ENCODE measurements around the gene EPHB1.
"Not testable (repeated sequence)": the region's sequence is repeated elsewhere in the genome, so short reads cannot be mapped to it uniquely, and the experiment has no call there.

Gene EPHB1

GRCh38 chr3:135034291-135034768 lies 239.3 kb downstream of the EPHB1 start:
- DNase-seq (ENCODE audit: low read depth in 1 of 2, low spot score in 1 of 2), result no peak

- DNase-seq (ENCODE audit: low read depth in 1 of 2, low spot score in 1 of 2), result no peak
These were observed 239.9 kb downstream of the EPHB1 start for GRCh38 chr3:135034891-135035440.

- DNase-seq (ENCODE audit: low read depth in 1 of 2, low spot score in 1 of 2), result no peak
These were observed 243.1 kb downstream of the EPHB1 start for GRCh38 chr3:135038186-135038585.

- not testable (repeated sequence) for DNase-seq (ENCODE audit: low read depth in 1 of 2, low spot score in 1 of 2)
These were observed 244.5 kb downstream of the EPHB1 start for GRCh38 chr3:135039536-135039935.

DNA sequence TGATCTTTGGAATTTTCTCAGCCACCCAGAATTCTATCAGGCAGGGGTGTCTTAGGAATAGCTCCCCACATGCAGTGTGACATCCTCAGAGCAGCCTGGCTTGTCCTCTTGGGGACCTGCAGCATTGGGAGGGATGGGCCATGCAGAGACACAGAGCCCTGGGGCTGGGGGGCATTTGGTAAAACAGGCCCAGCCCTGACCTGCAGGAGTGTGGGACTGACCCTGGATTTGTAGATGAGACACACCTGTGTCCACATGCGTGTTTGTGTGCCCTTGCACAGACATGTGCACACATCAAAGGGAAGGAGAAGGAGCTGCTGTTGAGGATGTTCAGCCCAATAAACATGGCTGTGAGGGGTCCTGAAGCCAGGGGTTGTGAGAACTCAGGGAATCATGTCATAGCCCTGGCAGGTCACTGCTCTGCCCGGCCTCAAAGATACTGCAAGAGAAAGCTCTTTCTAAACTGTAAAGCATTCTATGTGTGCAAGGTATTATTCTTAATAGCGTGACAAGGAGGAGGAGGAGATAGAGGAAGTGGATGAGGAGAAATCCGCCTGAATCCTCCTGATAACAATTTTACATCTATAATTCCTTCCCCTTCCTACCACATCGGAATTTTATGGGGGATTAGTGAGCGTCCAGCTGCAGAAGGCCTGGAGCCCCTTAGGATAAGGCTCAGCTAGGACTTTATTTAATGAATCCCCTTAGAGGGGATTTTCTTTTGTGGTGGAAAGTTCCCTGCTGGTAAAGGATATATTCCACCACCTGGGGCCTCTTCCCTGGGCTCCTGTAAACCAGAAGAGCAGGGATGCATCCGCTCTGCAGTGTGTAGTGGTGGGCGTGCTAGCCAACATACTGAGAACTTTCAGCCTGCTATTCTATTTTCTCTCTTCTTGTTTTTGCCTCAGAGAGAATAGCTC lies 245.5 kb downstream of the EPHB1 start:
- no peak for DNase-seq (ENCODE audit: low read depth in 1 of 2, low spot score in 1 of 2)

DNA sequence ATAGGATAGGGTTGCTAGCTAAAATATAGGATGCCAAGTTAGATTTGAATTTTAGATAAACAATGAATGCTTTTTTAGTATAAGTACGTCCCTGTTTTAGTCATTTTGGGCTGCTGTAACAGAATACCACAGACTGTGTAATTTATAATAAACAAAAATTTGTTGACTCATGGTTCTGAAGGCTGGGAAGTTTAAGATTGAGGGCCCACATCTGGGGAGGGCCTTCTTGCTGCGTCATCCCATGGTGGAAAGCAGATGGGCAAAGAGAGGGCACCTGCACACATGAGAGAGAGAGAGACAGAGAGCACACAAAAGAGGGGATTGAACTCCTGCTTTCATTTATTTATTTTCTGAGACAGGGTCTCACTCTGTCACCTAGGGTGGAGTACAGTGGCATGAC lies 246.5 kb downstream of the EPHB1 start:
- no peak for DNase-seq (ENCODE audit: low read depth in 1 of 2, low spot score in 1 of 2)

DNA sequence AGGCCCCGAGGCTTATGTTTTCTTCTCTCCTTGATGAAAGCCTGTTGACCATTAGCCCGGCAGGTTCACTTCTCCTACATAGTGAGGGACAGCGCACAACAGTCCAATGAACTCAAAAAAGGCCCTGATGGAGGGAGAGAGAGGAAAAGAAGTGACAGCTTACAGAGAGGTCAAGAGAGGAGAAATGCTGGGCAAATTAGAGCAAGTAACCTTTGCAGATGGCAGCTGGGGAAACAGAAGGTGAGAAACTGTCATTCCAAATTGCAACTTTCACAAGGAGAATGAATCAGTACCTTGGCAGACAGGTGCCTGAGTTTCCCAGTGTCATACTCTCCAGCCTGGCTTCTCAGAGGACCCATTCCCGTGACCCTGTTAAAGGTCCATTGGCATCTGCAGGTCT lies 252.0 kb downstream of the EPHB1 start:
- DNase-seq (ENCODE audit: low read depth in 1 of 2, low spot score in 1 of 2), result no peak

DNA sequence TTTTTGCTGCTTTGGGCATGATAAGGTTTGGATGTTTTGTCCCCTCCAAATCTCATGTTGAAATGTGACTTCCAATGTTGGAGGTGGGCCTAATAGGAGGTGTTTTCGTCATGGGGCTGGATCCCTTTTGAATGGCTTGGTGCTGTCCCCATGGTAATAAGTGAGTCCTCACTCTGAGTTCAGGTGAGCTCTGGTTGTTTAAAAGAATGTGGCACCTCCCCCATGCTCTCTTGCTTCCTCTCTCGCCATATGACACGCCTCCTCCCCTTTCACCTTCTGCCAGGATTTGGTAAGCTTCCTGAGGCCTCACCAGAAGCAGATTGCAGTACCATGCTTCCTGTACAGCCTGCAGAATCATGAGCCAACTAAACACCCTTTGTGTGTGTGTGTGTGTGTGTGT lies 255.5 kb downstream of the EPHB1 start:
- DNase-seq (ENCODE audit: low read depth in 1 of 2, low spot score in 1 of 2), result no peak

- no peak for DNase-seq (ENCODE audit: low read depth in 1 of 2, low spot score in 1 of 2)
These were observed 256.4 kb downstream of the EPHB1 start for GRCh38 chr3:135051409-135051973.

GRCh38 chr3:135055449-135055848 lies 260.4 kb downstream of the EPHB1 start:
- DNase-seq (ENCODE audit: low read depth in 1 of 2, low spot score in 1 of 2), result no peak

DNA sequence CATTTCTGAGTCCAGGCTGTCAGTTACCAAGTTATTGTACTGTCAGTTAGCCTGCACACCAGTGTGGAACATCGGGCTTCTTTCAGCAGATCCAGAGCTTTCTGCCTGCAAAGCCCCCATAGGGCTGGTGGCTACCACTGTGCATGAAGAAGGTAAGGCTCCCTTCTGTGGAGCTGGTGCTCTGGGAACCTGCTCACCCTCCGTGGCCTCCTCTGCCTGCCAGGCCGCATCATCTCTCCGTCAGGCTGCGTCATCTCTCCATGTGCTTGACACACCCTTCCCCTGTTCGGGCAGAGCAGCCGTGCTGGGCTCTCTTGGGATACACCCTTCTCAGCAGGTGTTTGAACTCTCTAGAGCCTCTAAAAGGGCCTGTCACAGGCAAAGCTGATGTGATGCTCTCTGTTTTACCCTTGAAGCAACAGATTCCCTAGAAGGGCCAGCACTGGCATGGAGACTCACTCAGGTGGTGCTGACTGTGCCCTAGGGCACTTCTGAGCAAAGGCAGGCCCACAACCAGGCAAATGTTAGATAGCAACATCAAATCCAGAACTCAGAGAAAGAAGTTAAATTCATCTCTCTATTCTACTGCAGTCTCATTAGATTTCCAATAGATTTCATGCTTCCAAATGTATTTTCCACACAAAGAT lies 261.1 kb downstream of the EPHB1 start:
- no peak for DNase-seq (ENCODE audit: low read depth in 1 of 2, low spot score in 1 of 2)

DNA sequence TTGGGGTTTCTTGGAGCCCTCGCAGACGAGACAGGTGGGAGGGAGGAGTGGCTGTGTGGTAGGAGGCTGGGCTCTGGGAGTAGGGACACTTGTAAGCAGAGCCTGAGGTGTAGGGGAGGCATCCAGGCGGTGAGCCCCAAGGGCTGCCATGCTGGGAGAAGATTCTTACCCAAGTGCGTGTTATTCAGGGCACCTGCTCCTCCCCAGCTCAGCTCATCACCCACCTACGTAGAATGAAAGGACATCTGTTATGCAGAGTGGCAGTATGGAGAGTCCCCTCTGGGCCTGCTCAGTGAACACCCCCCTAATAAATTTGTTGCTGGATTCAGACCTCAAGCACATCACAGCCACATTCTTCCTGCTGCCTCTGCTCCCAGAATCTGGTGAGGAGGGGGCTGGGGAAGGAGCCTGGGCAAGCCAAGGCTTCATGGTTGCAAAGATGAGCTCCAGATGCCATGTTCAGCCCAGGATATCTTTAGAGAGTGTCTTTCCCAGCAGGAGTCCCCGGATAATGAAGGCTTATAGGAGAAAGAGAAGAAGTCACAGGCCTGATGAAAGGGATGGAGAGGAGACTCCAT lies 261.8 kb downstream of the EPHB1 start:
- DNase-seq (ENCODE audit: low read depth in 1 of 2, low spot score in 1 of 2), result no peak

DNA sequence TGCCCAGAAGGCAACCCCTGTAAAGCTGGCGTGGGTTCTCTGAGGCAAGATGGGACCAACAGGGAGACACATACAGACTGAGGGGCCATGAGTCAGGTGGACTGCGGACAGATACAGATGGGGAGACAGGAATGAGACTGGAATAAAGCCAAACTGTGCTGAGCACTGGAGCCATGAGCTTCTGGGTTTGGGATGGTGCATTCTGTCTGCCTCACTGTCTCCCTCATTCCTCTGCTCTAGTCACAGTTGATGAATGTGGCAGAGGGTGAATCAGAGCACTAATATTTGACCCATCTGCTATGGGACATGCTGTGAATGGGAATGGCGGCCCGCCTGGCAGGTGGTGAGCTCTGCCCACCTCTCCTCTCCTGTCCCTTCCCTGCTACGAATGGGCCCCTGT lies 262.9 kb downstream of the EPHB1 start:
- no peak for DNase-seq (ENCODE audit: low read depth in 1 of 2, low spot score in 1 of 2)

DNA sequence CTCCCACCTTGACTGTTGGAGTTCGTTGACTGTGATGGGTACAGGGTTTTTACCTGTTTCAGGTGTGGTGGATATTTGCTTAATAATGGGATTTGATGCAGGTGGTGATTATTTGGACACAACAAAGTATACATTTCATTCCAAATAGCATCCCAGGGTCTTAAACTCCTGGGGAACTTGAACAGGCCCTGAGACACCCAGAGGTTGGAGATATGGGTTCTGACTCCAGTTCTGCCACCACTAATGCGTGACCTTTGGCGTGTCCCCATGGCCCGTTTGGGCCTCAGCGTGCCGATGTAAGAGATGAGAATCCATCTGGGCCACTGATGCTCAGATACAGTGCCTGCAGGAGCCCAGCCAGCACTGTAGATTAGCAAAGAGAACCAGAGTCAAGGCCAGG lies 264.5 kb downstream of the EPHB1 start:
- no peak for DNase-seq (ENCODE audit: low read depth in 1 of 2, low spot score in 1 of 2)

DNA sequence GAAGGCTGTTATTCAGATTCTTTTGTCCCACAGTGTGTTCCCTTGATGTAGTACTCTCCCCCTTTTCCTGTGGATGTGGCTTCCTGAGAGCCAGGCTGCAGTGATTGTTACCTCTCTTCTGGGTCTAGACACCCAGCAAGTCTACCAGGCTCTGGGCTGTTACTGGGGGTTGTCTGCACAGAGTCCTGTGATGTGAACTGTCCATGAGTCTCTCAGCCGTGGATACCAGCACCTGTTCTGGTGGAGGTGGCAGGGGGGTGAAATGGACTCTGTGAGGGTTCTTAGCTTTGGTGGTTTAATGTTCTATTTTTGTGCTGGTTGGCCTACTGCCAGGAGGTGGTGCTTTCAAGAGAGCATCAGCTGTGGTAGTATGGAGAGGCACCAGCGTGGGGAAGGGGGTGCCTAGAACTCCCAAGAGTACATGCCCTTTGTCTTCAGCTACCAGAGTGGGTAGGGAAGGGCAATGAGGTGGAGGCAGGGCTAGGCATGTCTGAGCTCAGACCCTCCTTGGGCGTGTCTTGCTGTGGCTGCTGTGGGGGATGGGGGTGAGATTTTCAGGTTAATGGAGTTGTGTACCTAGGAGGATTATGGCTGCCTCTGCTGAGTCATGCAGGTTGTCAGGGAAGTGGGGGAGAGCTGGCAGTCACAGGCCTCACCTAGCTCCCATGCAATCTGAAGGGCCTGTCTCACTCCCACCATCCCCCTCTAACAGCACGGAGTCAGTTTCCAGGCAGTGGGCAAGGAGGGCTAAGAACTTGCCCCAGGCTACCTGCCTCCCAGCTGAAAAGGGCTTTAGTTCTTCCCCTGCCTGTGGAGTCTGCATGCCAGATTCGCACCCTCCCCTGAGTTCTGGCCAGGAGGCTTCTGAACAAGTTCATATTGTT lies 272.0 kb downstream of the EPHB1 start:
- not testable (repeated sequence) for DNase-seq (ENCODE audit: low read depth in 1 of 2, low spot score in 1 of 2)

- DNase-seq (ENCODE audit: low read depth in 1 of 2, low spot score in 1 of 2), result no peak
These were observed 273.0 kb downstream of the EPHB1 start for GRCh38 chr3:135068011-135068410.

GRCh38 chr3:135069406-135069805 lies 274.3 kb downstream of the EPHB1 start:
- DNase-seq (ENCODE audit: low read depth in 1 of 2, low spot score in 1 of 2), result no peak

GRCh38 chr3:135071483-135071882 lies 276.4 kb downstream of the EPHB1 start:
- DNase-seq (ENCODE audit: low read depth in 1 of 2, low spot score in 1 of 2), result no peak

DNA sequence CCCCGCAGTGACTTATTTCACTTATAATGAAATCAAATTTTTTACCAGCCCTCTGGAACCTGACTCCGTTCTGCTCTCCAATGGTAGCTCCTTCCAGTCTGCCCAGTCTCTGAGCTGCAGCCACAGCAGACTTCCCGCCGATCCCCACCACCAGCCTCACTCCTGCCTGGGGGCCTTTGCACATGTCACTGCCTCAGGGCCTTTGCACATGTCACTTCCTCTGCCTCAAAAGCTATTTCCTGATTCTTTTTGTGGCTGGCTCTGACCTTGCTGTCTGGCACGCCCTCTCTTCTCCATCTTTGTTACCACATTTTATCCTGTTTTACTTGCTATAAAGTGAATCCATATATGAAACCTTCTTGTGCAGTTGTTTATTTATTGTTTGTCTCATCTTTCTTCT lies 277.4 kb downstream of the EPHB1 start:
- DNase-seq (ENCODE audit: low read depth in 1 of 2, low spot score in 1 of 2), result no peak

GRCh38 chr3:135075157-135075556 lies 280.1 kb downstream of the EPHB1 start:
- no peak for DNase-seq (ENCODE audit: low read depth in 1 of 2, low spot score in 1 of 2)
